ENCODE measurements around the gene SV2B.

SV2B gene

GRCh38 chr15:91196768-91197167 is 96.7 kb downstream of the SV2B start:
- no peak for DNase-seq

DNA sequence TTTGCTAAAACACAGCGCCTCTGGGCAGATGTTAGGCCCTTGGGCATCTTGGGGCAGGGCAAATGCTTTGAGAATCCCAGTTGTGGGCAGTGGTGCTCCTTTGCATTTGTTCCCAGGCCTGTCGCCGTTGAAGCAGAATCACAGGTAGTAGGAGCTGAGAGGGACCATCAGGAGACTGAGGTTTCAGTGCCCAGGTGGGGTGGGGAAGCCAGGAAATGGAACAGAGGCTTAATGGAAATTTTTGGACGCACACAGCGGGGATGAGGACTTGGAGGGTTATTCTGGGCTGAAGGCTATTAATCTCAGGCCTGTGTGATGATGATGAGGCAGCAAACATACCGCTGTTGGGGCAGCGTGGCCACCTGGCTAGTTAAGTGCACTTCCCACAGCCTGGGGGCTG is 99.5 kb downstream of the SV2B start:
- no peak for DNase-seq

DNA sequence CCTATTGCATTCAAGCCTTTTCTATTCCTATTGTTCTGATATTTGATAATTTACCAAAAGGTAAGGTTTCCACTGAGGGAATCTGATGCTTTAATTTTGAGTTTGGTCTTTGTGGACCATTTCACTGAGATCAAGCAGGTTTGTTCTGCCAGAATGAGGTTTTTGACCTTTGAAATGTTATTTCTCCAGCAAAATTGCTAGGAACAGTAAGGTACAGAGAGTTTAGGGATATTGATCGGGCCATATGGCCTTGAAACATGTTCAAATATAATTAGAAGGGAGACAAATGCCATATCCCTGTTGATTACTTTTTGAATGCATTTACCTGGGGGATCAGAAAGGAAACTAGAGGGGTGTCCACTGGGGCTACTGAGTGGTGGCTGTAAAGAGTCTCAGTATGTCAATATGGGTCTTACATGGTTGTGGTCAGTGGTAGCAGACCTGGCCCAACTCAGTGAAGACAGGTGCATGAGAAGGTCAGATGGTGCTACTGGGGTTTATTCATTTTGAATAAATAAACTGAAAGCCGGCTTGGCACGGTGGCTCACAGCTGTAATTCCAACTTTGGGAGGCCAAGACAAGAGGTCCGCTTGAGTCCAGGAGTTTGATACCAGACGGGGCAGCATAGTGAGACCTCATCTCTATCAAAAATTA is 100.2 kb downstream of the SV2B start:
- no peak for DNase-seq

DNA sequence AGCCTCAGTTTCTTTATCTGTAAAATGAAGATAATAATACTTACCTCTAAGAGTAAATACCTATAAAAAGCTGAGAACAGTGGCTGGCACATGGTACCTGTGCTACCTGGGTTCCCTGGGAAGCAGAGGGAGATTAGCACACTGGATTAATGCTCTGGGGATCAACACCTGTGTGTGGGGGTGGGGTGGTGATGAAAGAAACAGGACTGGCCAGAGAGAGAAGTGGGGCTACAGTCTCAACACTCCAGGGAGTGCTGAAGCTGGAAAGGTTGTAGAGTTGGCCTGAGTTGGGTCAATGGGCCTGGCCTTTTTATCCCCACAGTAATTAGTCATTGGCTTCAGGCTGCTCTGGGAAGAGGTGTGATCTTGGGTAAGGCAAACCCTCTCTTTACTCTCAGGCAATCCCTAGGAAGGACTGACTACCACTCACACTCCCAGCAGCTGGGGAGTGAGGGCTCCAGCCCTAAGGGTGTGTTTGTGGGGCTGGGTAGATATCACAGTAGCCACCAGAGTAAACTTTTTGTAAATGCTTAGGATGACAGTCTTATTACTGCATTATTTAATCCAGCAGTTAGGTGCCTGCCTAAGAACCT is 102.5 kb downstream of the SV2B start:
- no peak for DNase-seq

DNA sequence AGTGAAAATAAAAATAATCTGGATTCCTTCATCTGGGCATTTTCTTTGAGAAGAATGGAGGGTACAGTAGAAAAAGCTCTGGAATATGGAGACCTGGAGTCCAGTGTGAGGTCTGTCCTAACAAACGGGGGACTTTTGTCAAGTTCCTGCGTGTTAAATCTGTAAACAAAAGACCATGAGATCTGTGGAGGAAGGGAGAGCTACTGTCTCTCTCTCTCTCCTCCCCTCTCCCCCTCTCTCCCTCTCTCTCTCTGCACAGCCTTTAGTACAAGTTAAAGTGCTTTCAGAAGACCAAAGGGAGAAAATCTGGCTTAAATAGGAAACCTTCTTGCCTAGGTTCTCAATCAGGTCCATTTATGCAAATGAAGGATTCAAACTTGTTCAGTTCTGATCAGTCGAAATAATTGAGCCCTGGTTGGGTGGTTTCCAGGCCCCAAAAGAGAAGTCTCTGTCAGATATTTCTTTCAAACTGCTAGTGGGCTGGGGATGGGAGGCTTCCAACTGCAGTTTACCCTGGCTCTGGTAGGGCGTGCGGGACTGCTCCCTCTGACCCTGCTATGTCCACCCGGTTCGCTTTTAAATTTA is 103.7 kb downstream of the SV2B start:
- no peak for DNase-seq

DNA sequence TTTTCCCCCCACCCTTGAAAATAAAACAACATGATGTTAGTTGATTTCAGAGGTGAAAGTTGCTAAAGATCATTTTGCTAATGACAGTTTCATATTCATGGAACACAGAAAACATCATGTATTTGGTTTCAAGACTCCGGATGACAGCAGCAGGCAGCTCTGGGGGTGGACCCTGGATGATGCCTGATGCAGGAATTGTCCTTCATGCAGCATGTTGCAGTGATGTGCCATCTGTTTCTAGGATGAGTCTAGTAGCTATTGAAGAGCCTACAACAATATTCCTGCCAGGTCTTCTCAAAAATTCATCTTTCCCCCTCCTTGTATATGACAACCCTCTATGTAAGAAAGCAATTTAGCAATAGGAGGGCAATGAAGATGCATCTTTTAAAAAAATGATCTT is 108.3 kb downstream of the SV2B start:
- DNase-seq, result no peak

DNA sequence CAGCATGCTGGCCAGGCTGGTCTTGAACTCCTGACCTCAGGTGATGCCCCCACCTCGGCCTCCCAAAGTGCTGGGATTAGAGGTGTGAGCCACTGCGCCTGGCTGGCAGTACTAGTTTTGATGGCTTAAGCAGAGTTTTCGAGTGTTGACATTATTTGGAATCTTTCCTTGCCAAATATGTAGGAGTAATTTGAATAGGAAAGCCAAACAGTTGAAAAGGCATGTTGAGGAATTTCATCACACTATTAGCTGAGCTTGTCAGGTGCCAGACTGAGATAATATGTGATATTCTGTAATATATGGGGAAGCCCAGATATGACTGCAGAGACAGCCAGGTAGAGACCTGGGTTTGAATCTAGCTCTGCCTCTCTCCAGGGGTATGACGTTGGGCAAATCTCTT is 109.3 kb downstream of the SV2B start:
- DNase-seq, result no peak

DNA sequence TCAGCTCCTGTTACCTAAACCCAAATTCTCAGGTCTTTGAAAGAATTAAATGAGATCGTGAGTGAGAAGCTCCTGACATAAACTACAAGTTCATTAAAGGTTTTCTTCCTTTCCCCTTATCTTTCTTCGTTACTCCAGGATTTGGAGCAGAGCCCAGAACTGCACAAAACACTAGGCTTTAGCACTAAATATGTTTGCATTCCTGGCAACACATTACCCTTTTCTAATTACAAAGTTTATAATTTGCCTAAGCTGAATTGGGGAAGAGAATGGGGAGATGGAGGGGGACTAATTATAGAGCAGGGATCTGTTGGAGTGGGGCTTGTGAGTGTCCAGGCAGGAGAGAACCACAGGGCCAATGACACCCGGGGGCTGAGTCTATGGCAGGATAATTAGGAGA is 109.7 kb downstream of the SV2B start:
- DNase-seq, result no peak

DNA sequence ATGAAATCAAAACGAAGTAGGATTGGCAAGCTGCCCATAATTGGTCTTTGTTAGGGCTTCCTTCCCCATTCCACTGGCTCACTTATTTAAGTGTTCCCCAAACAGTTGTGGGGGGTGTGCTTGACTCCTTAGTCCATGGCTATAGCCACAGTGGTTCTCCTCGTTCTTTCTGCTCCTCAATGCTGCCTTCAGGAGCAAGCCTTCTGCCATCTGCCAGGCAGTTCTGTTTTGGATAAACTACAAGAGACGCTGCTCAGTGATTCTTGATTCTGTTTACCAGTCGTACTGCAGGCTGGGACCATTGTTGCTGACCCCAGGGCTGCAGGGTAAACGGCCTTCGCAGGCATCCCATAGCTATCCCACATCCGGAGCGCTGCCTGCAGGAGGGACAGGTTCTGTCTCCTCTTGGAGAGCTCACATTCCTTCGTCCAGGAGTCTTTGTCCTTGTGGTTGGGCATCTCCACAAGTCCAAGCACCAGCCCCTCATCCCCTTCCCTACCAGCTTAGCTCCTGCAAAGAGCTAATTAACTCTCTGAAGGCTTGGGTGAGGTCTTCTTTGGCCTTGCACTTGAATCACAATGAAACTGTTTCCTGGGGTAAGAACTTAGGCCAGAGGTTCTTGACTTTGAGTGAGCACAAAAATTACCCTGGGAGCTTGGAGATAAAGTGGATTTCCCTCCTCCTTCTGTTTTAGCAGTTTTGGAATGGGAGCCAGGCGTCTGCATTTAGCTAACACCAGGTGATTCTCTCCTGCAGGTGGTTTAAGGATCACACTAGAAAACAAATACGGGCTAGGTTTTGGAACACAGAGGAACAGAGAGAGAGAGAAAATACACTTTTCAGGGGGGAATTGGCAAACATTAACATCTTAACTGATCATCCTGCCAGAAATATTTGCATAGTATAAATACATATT is 114.9 kb downstream of the SV2B start:
- no peak for DNase-seq

DNA sequence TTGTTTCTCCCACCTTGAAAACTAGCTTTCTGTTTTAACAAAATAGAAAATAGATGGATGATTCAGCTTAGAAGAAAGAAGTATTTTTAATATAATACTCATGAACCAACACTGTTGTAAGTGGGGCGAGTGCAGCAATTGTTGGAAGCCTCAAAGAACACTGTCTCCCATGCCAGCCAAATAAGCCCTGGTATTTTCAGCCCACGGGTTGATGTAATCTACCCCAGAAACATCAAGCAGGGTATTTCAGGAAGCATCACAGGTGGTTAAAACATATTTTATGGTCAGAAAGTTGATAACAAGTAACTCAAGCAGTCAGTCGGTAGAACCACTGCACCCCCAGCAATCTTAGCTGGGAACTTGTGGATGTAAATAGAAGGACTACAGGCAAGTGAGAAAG is 115.9 kb downstream of the SV2B start:
- DNase-seq, result no peak

DNA sequence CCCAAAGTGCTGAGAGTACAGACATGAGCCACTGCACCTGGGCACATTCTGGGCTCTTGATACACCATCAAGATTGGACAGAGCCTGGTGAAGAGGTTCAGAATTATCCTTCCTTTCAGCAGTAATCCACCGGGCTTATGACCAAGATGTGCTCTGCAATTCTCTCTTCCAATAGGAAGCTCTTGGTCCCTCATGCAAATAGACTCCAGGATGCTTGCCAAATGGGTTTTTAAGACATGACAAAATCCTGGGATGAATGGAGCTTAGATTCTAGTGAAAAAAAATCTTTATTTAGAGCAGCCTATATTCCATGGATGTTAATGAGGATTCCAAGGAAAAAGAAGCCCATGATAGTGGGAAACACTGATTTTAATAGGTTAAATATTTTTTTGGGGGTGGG is 119.1 kb downstream of the SV2B start:
- no peak for DNase-seq

- no peak for DNase-seq
Observed at GRCh38 chr15:91222052-91222451, 122.0 kb downstream of the SV2B start.

DNA sequence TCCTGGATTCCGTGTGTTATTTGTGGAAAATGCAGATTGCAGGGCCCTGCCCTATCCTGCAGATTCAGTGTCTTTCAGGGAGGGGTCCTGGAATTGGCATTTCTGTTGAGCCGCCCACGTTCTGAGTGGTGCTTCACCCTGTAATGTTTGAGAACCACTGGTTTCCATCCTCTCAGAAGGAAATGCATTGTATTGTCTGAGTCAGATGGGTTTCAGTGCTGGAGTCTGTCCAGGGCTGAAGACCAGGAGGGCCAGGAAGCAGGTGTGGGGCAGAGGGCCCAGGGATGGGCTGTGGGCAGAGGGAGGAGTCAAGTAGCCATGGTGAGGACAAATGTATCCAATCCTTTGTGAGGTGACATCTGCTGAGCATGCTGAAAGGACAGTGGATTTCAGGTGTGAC is 123.8 kb downstream of the SV2B start:
- no peak for DNase-seq

GRCh38 chr15:91224755-91225380 is 124.8 kb downstream of the SV2B start:
- no peak for DNase-seq

- no peak for DNase-seq
Observed at GRCh38 chr15:91225741-91226140, 125.7 kb downstream of the SV2B start.

DNA sequence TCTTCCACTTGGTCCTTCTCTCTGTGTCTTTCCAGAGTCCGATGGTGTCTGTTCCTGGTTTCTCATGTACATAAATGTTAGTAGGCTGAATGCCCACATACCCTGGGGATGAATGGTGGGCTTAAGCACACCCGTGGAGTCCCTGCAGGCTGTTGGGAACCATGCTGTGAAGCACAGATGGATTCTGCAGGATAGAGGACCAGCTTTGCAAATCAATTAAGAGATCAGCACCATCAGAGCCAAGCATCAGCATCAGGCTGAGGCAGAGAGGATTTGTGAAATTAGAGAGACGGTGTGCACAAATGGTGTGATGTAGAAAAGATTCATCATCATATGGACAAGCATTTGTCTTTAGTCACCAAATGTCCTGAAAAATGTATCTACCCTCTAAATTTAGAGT is 127.1 kb downstream of the SV2B start:
- no peak for DNase-seq

- no peak for DNase-seq
Observed at GRCh38 chr15:91227766-91228165, 127.7 kb downstream of the SV2B start.

DNA sequence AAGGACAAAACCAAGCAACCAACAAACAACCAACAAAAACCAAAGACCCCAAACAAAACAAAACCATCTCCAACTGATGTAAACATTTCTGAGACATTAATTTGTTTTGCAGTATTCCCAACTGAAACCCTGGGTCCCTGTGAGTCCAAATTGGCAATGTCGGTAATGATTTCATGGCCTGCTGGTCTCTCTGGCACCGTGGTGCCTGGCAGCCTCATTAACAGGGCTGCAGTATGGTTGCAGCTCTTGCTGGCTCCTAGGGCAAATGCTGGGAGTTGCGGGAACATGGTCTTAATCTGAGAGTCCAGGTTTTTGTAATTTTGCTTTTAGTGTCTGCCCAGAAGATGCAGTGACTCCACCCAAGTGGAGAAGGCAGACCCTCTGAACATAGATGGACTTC is 128.3 kb downstream of the SV2B start:
- DNase-seq, result no peak

DNA sequence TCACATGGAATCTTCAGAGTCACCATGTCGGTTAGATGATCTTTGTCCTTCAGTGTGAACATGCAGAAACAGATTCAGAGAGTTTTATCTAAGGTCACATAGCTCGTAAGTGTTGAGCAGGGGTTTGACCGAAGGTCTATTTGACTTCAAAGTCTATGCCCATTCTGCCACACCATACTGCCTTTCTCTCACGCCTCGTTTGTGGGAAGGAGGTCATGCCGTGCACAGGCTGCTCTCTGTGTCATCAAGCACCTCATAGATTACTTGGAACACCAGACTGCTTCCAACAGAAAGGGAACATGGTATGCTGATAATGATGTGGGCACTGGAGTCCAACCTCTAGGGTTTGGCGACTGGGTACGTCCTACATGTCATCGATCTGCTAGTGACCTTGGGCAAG is 128.8 kb downstream of the SV2B start:
- no peak for DNase-seq

DNA sequence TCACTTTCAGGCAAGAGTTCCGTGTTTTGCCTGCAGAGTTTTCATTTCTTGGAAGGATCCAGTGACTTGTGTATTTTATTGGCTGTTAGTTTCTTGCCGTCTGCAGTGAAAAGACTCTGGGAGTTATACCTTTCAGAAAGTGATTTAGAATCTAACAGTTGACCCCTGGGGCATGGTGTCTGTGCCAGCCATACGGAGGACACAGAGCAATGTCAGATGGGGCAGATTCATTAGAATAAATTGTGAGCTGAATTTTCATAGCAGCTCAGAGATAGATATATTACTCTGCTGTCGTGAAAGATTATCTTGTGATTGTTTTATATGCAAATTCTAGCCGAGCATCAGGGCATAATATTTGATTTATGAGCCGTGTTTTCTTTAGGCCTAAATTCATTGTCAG is 131.6 kb downstream of the SV2B start:
- no peak for DNase-seq

DNA sequence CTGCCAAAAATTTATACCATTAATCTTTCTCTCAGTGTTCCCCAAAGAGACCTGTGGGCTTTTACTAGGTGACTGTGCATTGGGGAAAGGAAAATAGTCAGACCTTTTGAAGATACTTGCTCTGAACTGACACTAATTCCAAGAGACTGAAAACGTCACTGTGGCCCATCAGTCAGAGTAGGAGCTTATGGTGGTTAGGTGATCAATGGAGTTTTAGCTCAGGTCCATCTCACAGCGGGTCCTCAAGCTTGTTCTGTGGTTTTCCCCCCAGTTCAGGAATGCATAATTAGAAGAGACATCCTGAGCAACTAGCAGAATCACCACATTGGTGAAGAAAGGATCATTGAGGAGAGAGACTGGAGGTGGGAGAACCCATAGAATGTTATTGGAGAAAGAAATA is 134.7 kb downstream of the SV2B start:
- no peak for DNase-seq

DNA sequence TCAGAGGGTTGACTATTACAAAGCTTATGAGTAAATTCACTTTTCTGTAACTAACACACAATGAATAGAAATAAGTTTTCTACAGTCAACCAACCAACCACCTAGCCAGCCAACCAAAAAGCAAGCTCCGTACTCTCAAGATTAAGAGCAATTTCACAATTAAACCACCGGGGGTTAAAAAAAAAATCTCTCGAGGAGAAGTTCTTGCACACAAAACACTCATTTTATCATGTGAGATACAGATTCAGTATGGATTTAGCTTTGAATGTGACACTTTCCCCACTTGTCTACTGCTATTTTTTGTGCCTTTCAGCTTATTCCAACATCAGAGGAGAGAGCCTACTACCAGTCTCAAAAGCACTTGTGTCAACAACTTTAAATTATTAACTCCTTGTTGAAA is 135.3 kb downstream of the SV2B start:
- DNase-seq, result no peak

- DNase-seq, result no peak
Observed at GRCh38 chr15:91237445-91237844, 137.4 kb downstream of the SV2B start.
